ENCODE measurements around the gene DUS3L. TPM values are rescaled to one million over a fixed set of nuclear protein-coding genes. Genes with fewer than 3 reads are reported as not detected.

The DUS3L gene
- total and polyA plus RNA-seq, 10 donors: 22.7 to 63.9 (median 38.8) TPM

- intact Hi-C loops (cut with DNase I; ENCODE audit: low total_unique reads): no loop called here
- Histone ChIP-seq H3K27ac (no peak overlapping the region), H3K27me3 (replicated peaks in 1 of 7) (peaks cover 0 to 18% (median 0%) of the 10 kb centered on the region in 7 donors), H3K9me3 (no peaks in the 10 kb centered on the region), H3K4me1 (no peaks in the 10 kb centered on the region), H3K4me3 (no peak overlapping the region), H3K36me3 (no peaks in the 10 kb centered on the region)
- TF ChIP-seq CTCF (IDR thresholded peaks at IDR 0.05 in 8 of 11, conservative IDR thresholded peaks at IDR 0.05 in 3 of 11) (no peak), POLR2A (IDR thresholded peaks at IDR 0.05) (no peak), POLR2AphosphoS5 (IDR thresholded peaks at IDR 0.05) (no peak)
- 79 to 89% (median 83%) methylated on average over 8 of the region's 8 CpGs for WGBS, 5 donors
- no peak for DNase-seq
These were observed 16.0 kb downstream of the DUS3L start for GRCh38 chr19:5774921-5775320.

GRCh38 chr19:5773276-5773675, 17.7 kb downstream of the DUS3L start:
- Histone ChIP-seq H3K4me1 (no peaks in the 10 kb centered on the region), H3K4me3 (no peak overlapping the region), H3K27ac (no peak overlapping the region), H3K27me3 (replicated peaks in 1 of 7) (peaks cover 0 to 18% (median 0%) of the 10 kb centered on the region in 7 donors), H3K36me3 (no peaks in the 10 kb centered on the region), H3K9me3 (no peaks in the 10 kb centered on the region)
- WGBS, 5 donors: 85 to 96% (median 88%) methylated on average over 5 of the region's 5 CpGs
- intact Hi-C loops (cut with DNase I; ENCODE audit: low total_unique reads): no loop called here
- no peak for DNase-seq
- TF ChIP-seq POLR2AphosphoS5 (IDR thresholded peaks at IDR 0.05): no peak
- TF ChIP-seq POLR2A (IDR thresholded peaks at IDR 0.05): no peak
- no peak for TF ChIP-seq CTCF (IDR thresholded peaks at IDR 0.05 in 8 of 11, conservative IDR thresholded peaks at IDR 0.05 in 3 of 11)

DNA sequence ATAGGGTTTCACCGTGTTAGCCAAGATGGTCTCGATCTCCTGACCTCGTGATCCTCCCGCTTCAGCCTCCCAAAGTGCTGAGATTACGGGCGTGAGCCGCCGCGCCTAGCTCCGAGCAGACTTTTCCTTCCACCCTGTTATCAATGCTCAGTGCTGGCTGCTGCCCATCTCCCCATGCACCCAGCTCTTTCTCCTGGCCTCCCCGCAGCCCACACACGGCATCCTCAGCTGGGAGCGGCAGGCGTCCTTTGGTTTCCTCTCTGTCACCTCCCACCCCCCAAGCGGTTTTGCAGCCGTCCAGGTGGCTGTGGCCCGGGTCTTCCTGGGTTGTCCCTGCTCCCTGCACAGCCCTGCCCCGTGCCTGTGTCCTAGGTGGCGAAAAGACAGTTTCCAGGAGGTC, 18.5 kb downstream of the DUS3L start:
- H3K4me1 ChIP-seq: no peaks in the 10 kb centered on the region
- no peaks in the 10 kb centered on the region for H3K36me3 ChIP-seq
- H3K9me3 ChIP-seq: no peaks in the 10 kb centered on the region
- intact Hi-C loops (cut with DNase I; ENCODE audit: low total_unique reads): no loop called here
- no peak overlapping the region for H3K27ac ChIP-seq
- TF ChIP-seq POLR2A (IDR thresholded peaks at IDR 0.05): no peak
- no peak for TF ChIP-seq CTCF (IDR thresholded peaks at IDR 0.05 in 8 of 11, conservative IDR thresholded peaks at IDR 0.05 in 3 of 11)
- TF ChIP-seq POLR2AphosphoS5 (IDR thresholded peaks at IDR 0.05): no peak
- no peak overlapping the region for H3K4me3 ChIP-seq
- DNase-seq: no peak
- H3K27me3 ChIP-seq (replicated peaks in 1 of 7): peaks cover 0 to 18% (median 0%) of the 10 kb centered on the region in 7 donors
- WGBS, 5 donors: 78 to 83% (median 82%) methylated on average over 19 of the region's 19 CpGs

DNA sequence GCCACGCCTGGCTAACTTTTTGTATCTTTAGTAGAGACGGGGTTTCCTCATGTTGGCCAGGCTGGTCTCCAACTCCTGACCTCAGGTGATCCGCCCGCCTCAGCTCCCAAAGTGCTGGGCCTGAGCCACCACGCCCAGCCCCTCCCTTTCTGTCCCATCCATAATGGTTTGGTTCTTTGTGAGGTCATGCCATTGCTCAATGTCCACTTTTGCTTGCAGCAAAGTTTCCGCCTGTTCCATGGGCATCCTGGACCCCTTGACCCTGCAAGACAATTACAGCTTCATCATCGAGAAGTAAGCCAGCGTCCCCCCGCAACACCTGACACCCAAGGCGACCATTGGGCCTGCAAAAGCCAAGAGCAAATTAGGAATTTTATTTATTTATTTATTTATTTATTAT, 23.0 kb downstream of the DUS3L start:
- intact Hi-C loops (cut with DNase I; ENCODE audit: low total_unique reads): no loop called here
- 88 to 94% (median 92%) methylated on average over 10 of the region's 10 CpGs for WGBS, 5 donors
- TF ChIP-seq POLR2A (IDR thresholded peaks at IDR 0.05) (no peak), POLR2AphosphoS5 (IDR thresholded peaks at IDR 0.05) (no peak), CTCF (IDR thresholded peaks at IDR 0.05 in 8 of 11, conservative IDR thresholded peaks at IDR 0.05 in 3 of 11) (no peak)
- DNase-seq: no peak
- no peaks in the 10 kb centered on the region for H3K36me3 ChIP-seq
- peaks cover 0 to 7% (median 0%) of the 10 kb centered on the region in 7 donors for H3K27me3 ChIP-seq (replicated peaks in 1 of 7)
- H3K4me1 ChIP-seq: no peaks in the 10 kb centered on the region
- no peak overlapping the region for H3K27ac ChIP-seq
- H3K9me3 ChIP-seq: no peaks in the 10 kb centered on the region
- no peak overlapping the region for H3K4me3 ChIP-seq

Data from spleen (tissue), 11 donors.